ENCODE measurements around the gene ABHD16A. TPM values are rescaled to one million over a fixed set of nuclear protein-coding genes. Genes with fewer than 3 reads are reported as not detected.

ABHD16A gene
- total and polyA plus RNA-seq, 2 of the 13 experiments (the other 11 are each of a cell fraction or from before 2014, with no cell fraction given): 43.5 to 45.4 TPM

GRCh38 chr6:31736021-31736767 is 33.1 kb upstream of the ABHD16A start, which contains the start of gene CLIC1 (continued):
- TF ChIP-seq ZNF232 (CRISPR knock-in tag; IDR thresholded peaks at IDR 0.05; ENCODE audit: borderline replicate concordance) (peak; percentile 41; the same call in 1 of the 2 replicates), NFE2L2 (IDR thresholded peaks at IDR 0.05; ENCODE audit: low read length) (peak; percentile 32; the same call in 1 of the 2 replicates), YEATS4 (CRISPR knock-in tag; IDR thresholded peaks at IDR 0.05; ENCODE audit: borderline replicate concordance) (0 out of 2 replicates have a peak, but pooled peaks have one; percentile 60), SOX6 (IDR thresholded peaks at IDR 0.05) (no peak), SOX6 (CRISPR knock-in tag; IDR thresholded peaks at IDR 0.05) (peak; percentile 35), ZMAT5 (CRISPR knock-in tag; IDR thresholded peaks at IDR 0.05; ENCODE audit: borderline replicate concordance, low read depth) (no peak), FOXC1 (CRISPR knock-in tag; IDR thresholded peaks at IDR 0.05; ENCODE audit: borderline replicate concordance) (peak; percentile 93), ETV6 (CRISPR knock-in tag; conservative IDR thresholded peaks at IDR 0.05) (peak; percentile 83), ZNF580 (CRISPR knock-in tag; IDR thresholded peaks at IDR 0.05; ENCODE audit: borderline replicate concordance, low read depth) (peak; percentile 65), PATZ1 (CRISPR knock-in tag; IDR thresholded peaks at IDR 0.05) (peak; percentile 98), HOXA3 (CRISPR knock-in tag; IDR thresholded peaks at IDR 0.05) (peak; percentile 49; the same call in 1 of the 2 replicates), HNF4A (CRISPR knock-in tag; IDR thresholded peaks at IDR 0.05) (peak; percentile 67), ZNF850 (CRISPR knock-in tag; conservative IDR thresholded peaks at IDR 0.05) (no peak), ZNF382 (CRISPR knock-in tag; IDR thresholded peaks at IDR 0.05; ENCODE audit: borderline replicate concordance) (no peak), FOSL1 (CRISPR knock-in tag; IDR thresholded peaks at IDR 0.05; ENCODE audit: borderline replicate concordance) (peak; percentile 84; the same call in 1 of the 2 replicates), SUZ12 (IDR thresholded peaks at IDR 0.05; ENCODE audit: low read depth, low read length) (no peak), ZNF878 (CRISPR knock-in tag; IDR thresholded peaks at IDR 0.05) (no peak; the same call in 1 of the 2 replicates), ZSCAN25 (CRISPR knock-in tag; IDR thresholded peaks at IDR 0.05) (peak; percentile 86), ZNF557 (CRISPR knock-in tag; IDR thresholded peaks at IDR 0.05) (0 out of 2 replicates have a peak, but pooled peaks have one; percentile 27), ZNF792 (CRISPR knock-in tag; IDR thresholded peaks at IDR 0.05) (peak; percentile 72), CREB3 (CRISPR knock-in tag; IDR thresholded peaks at IDR 0.05) (peak; percentile 59; the same call in 1 of the 2 replicates), KLF11 (CRISPR knock-in tag; IDR thresholded peaks at IDR 0.05) (peak; percentile 76; the same call in 1 of the 2 replicates), MEF2D (CRISPR knock-in tag; IDR thresholded peaks at IDR 0.05) (peak; percentile 23; the same call in 1 of the 2 replicates), HBP1 (CRISPR knock-in tag; IDR thresholded peaks at IDR 0.05; ENCODE audit: low read depth) (peak; percentile 95), MTA1 (CRISPR knock-in tag; IDR thresholded peaks at IDR 0.05; ENCODE audit: borderline replicate concordance) (peak; percentile 41; the same call in 1 of the 2 replicates), ZNF484 (CRISPR knock-in tag; IDR thresholded peaks at IDR 0.05; ENCODE audit: borderline replicate concordance, low read depth) (0 out of 2 replicates have a peak, but pooled peaks have one; percentile 61), JUN (CRISPR knock-in tag; IDR thresholded peaks at IDR 0.05) (peak; percentile 85)
